SHP77 (cell line): ENCODE measurements around the gene RAC3.
"Not testable (repeated sequence)": the region's sequence is repeated elsewhere in the genome, so short reads cannot be mapped to it uniquely, and the experiment has no call there.

ENCODE experiments used
- DNase-seq, 2 experiments: peaks; one replicate each; lab custom pipeline; 2025; lab: John Stamatoyannopoulos, UW

RAC3 gene

DNA sequence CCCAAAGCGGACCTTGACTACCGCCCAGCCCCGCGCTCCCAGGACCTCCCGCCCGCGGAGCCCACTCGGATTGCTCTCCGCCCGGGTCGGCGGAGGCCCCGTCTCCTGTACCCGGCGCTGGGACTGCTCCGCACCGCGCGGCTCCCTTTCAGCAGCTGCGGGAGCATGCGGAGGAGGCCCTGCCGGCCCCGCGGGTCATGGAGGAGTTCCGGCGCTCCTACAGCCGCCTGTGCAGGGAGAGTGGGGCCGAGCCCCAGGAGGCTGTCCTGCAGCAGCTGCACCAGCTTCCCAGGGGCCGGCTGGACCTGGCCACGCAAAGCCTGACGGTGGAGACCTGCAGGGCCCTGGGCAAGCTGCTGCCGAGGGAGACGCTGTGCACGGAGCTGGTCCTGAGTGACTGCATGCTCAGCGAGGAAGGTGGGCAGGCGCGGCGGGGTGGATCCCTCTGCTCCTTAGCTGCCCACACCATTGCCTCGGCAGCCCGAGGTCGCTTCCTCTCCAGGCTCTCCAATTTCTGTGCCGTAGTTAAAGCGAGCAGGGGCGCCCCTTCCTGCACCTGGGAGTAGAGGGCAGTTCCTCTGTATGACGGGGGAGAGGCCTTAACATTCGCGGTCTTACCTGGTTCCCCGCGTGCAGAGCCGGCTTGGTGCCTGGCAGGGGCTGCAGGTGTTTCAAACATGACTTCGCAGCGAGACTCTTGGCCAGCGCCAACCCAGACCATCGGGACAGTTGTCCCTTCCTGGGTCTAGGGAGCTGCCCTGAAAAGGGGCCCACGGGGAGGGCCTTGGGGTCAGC lies 7.8 kb upstream of the RAC3 start:
- peak; percentile 14 to 30 for DNase-seq

DNA sequence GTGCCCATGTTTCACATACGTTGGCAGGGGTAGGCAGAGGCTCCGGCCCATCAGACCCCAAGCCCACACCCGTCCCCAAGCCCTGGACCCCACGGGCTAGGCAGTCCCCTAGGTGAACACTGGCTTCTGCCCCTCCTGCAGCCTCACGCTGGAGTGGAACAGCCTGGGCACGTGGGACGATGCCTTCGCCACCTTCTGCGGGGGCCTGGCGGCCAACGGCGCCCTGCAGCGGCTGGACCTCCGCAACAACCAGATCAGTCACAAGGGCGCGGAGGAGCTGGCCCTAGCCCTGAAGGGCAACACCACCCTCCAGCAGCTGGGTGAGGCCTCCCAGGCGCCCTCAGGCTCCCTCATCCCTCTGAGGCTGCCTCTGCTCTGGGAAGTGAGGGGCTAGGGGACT lies 6.6 kb upstream of the RAC3 start:
- no peak for DNase-seq

DNA sequence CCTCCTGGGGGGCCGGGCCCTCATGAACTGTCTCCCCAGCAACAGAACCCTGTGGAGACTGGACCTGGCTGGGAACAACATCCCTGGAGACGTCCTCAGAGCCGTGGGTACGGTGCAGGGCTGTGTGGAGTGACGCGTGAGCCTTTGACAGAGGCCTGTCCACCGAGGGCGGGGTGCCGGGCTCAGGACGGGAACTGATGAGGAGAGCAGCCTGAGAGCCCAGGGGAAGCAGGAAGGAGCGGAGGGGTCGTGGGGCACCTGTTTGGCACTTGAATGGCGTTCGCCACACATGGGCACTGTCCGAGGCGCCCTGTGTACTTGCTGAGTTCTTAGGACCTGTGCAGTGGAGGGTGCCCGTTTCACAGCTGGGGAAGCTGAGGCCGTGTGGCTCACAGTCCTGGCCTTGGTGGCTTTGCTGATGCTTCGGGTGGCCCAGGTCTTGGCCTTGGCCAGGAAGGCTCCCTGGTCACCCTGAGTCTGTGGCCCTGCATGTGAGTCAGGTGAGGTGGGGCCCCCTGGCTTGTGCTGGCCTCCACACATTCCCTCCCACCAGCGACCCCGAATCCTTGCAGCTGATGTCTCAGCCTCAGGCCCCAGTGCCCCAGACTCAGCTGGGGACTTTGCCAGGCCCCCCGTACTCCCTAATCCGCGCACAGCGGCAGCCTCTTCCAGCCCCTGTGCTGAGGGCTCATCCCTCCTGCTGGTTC lies 5.9 kb upstream of the RAC3 start:
- DNase-seq = no peak

DNA sequence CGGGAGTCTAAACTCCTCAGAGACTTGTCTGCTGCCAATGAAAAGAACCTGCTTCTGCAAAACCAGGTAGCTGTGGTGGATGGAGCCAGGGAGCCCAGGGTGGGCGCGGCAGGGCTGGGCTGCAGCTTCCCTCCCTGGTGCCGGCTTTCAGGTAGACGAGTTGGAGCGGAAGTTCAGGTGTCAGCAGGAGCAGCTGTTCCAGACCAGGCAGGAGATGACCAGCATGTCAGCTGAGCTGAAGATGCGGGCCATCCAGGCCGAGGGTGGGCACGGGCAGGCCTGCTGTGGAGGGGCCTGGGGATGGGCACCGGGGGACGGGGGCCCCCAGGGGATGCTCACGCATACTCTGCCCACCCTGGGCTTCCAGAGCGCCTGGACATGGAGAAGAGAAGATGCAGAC lies 3.2 kb upstream of the RAC3 start:
- DNase-seq = no peak

DNA sequence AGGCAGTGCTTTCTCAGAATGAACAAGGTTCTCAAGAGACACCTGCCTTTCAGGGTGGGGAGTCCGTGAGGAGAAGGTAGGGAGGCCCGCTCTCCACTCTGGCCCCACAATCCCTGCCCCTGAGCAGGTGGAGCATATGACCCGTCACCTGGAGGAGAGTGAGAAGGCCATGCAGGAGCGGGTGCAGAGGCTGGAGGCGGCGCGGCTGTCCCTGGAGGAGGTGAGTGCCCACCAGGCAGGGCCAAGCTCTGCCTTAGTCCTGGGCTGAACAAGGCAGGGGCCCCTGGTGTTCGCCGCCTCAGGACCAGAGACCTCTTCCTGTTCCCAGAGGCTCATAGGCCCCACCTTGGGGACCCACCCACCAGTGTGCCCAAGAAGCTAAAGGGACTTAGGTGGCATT lies 2.5 kb upstream of the RAC3 start:
- DNase-seq = no peak

DNA sequence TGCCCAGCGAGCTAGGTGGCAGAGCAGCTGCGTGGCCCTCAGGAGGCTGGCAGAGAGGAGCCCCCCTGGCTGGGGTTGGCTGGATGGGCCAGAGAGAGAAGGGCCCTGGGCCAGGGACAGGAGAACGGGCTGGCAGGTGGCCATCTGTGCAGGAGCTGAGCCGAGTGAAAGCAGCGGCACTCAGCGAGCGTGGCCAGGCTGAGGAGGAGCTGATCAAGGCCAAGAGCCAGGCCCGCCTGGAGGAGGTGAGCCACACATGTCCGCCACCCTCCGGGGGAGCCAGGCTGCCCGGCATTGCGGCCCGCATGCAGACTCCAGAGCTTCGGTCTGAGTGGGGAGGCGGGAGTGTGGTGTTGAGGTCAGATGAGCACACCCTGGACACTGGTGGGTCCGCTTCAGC lies 2.1 kb upstream of the RAC3 start:
- no peak for DNase-seq

DNA sequence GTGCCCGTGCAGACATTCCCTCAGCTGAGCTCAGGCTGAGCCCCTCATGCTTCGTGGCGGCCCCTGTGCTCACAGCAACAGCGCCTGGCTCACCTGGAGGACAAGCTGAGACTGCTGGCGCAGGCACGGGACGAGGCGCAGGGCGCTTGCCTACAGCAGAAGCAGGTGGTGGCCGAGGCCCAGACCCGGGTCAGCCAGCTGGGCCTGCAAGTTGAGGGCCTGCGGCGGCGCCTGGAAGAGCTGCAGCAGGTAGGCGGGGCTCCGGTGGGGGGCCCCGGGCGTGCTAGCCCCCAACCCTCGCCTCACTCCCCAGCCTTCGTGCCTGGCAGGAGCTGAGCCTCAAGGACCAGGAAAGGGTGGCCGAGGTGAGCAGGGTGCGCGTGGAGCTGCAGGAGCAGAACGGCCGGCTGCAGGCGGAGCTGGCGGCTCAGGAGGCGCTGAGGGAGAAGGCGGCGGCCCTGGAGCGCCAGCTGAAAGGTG lies 1.4 kb upstream of the RAC3 start:
- peak; percentile 34 to 66 for DNase-seq

DNA sequence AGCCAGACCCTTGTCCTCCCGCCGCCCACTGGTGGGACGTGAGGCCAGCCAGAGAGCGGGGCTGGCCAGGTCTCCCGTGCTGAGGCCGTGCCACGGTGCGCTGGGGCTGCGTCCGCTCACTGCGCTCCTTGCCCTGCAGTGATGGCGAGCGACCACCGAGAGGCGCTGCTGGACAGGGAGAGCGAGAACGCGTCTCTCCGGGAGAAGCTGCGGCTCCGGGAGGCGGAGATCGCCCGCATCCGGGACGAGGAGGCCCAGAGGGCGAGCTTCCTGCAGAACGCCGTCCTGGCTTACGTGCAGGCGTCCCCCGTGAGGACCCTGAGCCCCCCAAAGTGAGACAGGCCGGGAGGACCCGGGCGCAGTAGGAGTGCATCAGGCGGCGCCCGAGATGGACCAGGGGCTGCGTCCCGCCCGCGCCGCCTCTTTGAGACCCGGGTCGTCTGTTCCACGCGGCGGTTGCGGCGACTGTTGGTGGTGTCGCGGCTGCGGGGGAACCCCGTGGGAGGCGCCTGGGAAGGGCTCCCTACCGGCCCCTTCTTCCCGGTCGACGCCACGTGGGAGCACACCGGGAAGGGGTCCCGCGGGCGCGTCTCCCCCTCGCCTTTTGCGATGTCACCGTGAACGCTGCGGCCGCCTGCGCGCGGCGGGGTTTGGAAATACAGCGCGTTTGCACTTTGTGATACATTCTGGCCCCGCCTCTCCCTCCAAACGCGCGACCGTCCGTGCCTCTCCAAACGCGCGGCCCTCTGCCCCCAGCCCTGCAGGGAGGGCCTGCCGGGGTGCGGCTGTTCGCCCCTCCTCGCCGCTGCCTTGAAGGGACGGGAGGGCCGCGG lies 792 bp upstream of the RAC3 start:
- peak; percentile 75 to 87 for DNase-seq

DNA sequence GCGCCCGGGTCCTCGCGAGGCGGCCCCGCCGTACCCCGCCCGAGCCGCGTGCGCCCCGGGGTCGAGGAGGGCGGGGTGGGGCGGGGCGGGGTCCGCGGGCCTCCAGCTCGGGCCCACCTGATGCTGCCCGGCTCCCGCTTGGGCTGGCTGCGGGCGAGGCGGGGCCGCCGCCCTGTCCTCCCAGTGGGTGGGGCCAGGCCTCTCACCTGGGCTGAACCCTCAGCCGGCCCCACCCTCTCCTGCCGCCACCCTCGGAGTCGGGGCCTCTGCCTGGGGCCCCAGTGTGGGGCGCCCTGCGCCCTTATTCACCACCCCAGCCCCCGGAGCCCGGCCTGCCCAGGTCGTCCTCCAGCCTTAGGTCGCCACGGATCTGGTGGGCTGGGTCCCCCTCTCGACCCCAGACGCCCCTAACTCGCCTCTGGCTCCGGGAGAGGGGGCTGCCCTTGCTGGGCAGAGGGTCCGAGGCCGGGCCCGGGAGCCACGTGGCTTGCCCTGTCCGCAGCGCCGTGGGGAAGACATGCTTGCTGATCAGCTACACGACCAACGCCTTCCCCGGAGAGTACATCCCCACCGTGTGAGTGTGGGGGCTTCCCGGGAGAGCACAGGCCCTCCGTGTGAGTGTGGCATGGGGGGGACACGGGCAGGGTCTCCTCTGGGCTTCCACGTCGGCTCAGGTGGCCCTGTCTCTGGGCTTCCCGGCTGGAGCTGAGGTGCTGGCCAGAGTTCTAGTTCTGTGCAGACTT lies 578 bp downstream of the RAC3 start:
- peak in 1 of 2 experiments; percentile 31 for DNase-seq

DNA sequence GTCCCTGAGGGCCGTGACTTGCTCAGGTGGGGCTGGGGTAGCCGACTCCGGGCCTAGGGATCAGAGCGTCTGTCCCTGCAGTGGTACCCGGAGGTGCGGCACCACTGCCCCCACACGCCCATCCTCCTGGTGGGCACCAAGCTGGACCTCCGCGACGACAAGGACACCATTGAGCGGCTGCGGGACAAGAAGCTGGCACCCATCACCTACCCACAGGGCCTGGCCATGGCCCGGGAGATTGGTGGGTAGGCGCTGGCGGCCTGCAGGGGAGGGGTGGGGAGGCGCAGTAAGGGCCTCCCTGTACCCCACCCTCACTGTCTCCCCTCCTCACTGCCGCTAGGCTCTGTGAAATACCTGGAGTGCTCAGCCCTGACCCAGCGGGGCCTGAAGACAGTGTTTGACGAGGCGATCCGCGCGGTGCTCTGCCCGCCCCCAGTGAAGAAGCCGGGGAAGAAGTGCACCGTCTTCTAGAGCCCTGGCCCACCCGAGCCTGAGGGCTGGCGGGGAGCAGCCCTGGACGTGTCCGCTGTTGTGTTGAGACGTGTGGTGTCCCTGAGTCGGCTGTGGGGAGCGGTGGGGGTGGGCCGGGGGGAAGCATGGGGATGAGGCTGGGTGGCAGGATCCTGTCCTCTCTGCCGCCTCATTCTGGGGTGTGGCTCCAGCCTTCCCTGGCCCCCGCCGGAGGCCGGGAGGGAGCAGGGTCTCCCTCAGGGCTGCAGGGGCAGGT lies 2.0 kb downstream of the RAC3 start:
- no peak for DNase-seq

DNA sequence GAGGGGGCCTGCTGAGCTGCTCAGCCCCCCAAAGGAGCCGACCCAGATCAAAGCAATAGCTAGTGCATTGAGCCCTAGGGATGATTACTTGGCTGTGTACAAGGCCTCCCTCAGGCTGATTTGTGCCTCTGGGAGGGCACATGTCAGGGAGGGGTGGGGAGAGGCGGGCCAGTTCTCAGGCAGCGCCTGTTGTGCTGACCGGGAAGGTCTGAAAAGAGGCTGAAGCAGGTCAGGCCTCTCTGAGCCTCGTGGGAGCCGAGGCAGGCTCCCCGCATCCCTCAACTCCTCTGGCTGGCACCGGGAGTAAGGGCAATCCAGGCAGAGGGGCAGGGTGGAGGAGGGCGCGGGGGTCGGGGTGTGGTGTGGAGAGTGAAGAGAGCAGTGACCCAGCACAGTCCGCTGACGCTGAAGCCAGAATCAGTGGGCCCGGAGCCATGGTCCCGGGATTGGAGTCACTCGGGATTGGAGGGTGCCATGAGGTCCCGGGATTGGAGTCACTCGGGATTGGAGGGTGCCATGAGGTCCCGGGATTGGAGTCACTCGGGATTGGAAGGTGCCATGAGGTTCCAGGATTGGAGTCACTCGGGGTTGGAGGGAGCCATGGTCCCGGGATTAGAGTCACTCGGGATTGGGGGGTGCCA lies 3.0 kb downstream of the RAC3 start:
- no peak for DNase-seq

DNA sequence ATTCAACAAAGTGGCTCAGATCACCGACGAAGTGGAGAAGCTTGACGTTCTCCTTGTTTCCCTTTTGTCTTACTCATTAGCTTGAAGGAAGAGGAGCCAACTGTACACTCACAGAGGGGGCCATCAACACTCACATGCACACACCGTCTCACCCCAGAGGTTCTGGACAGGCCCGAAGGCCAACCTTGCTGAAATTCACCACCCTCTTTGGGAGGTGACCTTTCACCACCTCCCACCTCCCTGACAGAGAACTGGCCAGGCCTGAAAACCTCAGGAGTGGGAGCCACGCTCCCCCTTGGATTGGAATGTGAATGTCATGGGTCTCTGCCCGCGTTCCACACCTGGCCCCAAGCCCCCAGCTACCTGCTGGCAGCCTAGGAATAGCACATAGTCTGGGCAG lies 4.0 kb downstream of the RAC3 start:
- no peak for DNase-seq

DNA sequence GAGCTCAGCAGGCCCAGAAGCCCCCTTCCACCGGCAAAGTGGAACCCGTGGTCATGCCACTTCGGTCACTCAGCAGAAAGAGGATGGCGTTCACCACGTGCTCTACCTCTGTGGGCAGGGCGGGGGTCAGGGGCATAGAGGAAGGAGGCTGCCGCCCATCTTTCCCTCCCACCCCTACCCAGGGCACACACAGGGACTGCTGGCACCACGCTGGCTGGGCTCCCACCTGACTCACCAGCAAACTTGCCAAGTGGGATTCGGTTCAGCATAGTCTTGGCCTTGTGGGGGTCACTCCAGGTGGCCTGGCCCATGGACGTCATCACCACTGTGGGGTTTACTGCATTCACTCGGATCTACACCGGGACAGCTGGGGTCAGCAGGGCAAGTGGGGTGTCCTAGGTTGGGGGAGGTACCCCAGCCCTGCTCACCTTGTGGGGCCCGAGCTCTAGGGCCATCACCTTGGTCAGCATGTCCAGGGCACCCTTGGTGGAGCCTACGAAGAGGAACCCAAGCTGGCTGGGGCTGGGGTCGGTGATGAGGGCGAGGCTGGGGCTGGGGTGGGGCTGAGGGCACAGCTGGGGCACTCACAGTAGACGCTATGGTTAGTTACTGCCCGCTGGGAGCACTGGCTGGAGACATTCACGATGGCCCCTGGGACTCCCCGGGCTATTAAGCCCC lies 4.6 kb downstream of the RAC3 start:
- DNase-seq = no peak

DNA sequence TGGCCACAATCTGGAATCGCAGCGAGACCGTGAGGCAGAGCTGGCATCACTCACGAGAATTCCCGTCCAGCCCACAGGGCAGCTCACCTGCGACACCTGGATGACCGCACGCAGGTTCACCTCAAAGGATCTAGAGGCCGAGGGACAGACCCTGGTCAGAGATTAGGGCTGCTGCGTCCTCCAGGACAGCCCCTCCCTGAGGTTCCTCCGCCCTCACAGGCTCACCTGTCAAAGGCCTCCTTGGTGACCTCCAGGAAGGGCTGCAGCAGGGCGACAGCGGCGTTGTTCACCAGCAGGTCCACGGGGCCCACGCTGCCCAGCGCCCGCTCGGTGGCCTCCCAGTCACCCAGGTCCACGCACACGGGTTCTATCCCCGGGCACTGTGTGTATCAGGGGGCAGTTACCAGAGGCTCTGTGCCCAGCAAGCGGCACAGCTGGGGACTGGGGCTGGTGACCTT lies 5.2 kb downstream of the RAC3 start:
- no peak for DNase-seq

DNA sequence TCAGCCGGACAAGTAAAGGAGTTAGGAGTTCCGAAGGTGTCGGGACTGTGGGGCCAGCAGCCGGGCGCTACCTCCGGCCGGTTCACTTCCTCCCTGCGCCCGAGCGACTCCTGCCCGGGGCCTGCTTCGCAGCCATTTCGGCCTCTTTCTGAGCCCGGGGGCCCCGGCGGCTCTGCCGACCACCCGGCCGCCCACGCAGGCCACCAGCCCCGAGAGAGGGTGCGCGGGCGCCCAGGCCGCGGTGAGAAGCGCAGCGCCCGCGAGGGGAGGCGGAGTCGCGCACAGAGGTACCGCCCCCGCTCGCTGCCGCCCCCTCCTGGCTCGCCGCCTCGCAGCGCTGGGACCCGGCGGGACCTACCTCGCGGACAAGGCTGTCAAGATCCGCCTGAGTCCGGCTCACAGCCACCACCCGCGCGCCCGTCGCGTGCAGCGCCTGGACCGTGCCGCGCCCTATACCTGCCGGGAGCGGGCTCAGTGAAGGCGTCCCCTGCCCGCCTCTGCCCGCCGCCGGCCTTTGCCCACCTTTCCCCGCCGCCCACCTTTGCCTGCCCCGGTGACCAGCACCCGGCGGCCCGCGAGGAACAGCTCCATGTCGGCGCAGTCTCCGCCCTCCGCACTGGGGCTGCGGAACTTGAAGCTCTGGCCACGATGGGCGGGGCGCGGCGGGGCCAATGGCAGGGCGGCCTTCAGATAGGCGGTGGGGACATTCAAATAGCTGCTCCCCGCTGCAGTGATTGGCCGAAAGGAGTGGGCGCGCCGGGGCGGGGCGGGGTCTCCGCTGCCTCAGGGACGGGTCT lies 5.8 kb downstream of the RAC3 start, which contains the start of gene DCXR:
TSS of gene DCXR (minus strand) at position 606 of the 797 bp plus-strand sequence. CDS start at position 591, 15 bp downstream.
- peak; percentile 98 to 99 for DNase-seq

DNA sequence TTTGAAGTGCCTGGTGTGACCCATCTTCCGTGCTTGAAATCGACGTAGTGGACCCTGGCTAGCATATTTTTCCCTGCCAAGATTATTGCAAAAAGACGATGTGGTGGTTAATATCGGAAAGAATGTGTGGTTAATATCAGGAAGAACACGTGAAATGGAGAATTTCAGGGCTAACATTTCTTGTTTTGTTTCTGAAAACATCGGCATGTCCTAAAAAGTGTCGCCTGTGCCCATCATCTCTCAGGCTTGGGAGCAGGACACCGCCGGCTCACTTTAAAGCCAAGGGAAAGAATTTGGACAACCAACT lies 6.4 kb downstream of the RAC3 start:
- no peak for DNase-seq

DNA sequence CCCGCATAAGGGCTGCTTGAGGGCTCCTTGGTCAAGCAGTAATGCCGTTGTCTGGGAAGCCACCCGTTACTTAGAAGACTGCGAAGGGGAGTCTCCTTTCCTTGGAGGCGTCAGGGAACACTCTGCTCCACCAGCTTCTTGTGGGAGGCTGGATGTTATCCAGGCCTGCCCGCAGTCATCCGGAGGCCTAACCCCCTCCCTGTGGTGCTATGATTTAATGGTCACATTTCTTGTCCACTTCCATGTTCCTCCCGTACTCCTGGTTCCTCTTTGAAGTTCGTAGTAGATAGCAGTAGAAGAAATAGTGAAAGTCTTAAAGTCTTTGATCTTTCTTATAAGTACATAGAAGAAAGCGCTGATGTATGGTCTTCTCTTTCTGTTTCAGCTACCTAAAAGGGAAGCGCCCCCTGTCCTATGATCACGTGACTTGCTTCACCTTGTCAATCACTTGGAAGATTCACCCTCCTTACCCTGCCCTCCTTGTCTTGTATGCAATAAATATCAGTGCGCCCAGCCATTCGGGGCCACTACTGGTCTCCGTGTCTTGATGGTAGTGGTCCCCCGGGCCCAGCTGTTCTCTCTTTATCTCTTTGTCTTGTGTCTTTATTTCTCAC lies 7.4 kb downstream of the RAC3 start:
- DNase-seq = not testable (repeated sequence)

DNA sequence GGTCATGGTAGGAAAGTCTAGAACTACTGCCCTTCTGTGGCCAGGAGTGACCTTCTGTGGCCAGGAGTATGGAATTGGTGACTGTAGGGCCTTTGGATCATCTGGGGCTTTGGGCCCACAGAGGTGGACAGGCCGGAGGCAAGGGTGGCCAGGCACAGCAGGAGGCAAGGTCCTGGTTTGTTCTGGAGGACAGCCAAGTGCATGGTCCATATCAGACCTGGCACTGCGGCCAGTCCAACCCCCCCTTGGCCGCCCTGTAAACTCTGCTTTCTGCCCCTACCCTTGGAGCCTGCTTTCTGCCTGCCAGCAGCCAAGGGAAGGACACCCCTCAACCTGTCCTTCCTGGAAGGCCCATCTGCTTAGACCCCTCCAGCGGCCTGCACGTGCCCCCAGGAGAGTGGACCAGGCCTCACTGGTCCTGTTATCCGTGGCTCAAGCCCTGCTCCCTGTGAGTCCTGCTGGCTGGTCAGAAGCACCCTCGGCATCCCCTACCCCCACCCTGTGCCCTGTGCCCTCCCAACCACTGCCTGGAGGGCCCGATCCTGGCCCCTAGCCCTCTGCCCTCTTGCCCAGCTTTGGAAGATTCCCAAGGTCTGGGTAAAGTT lies 8.3 kb downstream of the RAC3 start:
- no peak for DNase-seq
